ENCODE results near the gene PGAM2.

The PGAM2 gene

DNA sequence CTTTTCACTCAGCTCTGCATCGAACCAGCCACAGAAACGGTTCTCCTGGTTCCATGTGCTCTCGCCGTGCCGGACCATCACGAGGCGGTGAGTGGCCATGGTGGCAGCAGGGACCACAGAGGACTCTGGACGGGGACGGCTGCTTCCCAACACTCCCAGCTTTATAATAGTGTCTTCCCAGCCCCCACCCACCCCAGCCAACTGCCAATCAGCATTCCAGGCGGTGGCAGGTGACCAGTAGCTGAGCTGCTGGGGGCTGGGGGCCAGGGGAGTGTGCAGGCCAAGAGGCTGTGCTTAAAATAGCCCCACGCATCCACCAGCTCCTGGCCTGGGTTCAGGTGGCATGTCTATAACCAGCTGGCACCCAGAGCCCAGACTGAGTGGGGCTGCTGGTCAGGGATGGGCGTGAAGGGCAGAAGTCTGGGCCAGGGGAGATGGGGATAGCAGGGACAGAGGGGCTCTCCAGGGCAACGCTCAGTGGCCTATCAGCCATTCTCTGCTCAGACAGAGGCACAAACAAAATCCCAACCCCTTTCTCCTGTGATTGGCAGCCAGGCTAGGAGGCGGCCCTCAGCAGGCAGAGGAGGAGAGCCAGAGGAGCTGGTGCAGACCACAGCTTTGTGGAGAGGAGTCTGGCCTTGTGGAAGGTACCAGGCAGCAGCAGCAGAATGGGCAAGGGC lies at the start of gene PGAM2:
Gene PGAM2 (minus strand): TSS at position 137 of the 680 bp plus-strand sequence. CDS start 38 bp downstream, at position 99.
- DNase-seq (ENCODE audit: low read depth in 2 of 2) = no peak

- DNase-seq (ENCODE audit: low read depth in 2 of 2) = no peak
These were observed 49.4 kb upstream of the PGAM2 start for GRCh38 chr7:44114586-44115310.

DNA sequence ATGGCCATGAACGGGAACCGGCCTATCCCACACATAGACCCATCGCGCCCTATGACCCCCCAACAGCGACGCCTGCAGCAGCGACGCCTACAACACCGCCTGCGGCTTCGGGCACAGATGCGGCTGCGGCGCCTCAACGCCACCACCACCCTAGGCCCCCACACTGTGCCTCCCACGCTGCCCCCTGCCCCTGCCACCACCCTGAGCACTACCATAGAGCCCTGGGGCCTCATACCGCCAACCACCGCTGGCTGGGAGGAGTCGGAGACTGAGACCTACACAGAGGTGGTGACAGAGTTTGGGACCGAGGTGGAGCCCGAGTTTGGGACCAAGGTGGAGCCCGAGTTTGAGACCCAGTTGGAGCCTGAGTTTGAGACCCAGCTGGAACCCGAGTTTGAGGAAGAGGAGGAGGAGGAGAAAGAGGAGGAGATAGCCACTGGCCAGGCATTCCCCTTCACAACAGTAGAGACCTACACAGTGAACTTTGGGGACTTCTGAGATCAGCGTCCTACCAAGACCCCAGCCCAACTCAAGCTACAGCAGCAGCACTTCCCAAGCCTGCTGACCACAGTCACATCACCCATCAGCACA lies 48.5 kb upstream of the PGAM2 start:
- DNase-seq (ENCODE audit: low read depth in 2 of 2) = no peak

DNA sequence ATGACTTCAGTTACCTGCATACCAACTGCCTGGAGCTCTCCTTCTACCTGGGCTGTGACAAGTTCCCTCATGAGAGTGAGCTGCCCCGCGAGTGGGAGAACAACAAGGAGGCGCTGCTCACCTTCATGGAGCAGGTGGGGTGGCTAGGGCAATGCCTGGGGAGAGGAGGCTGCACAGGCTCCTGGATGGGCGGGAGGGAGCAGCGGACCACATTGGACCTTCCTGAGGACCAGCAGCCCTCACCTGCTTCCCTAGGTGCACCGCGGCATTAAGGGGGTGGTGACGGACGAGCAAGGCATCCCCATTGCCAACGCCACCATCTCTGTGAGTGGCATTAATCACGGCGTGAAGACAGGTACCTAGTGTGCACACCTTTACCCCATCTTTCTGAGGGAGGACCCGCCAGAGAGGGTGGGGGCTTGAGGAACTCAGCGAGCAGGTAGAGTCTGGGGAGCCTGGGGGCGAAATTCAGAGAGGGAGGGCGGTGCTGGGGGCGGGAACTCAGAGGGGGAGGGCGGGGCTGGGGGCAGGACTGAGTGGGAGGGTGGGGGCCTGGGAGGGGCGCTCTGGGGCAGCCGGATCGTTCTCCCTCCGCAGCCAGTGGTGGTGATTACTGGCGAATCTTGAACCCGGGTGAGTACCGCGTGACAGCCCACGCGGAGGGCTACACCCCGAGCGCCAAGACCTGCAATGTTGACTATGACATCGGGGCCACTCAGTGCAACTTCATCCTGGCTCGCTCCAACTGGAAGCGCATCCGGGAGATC lies 47.8 kb upstream of the PGAM2 start:
- no peak for DNase-seq (ENCODE audit: low read depth in 2 of 2)

GRCh38 chr7:44112231-44112996 lies 47.0 kb upstream of the PGAM2 start:
- no peak for DNase-seq (ENCODE audit: low read depth in 2 of 2)

GRCh38 chr7:44111761-44112160 lies 46.4 kb upstream of the PGAM2 start:
- no peak for DNase-seq (ENCODE audit: low read depth in 2 of 2)

- DNase-seq (ENCODE audit: low read depth in 2 of 2) = no peak
These were observed 45.6 kb upstream of the PGAM2 start for GRCh38 chr7:44110719-44111635.

DNA sequence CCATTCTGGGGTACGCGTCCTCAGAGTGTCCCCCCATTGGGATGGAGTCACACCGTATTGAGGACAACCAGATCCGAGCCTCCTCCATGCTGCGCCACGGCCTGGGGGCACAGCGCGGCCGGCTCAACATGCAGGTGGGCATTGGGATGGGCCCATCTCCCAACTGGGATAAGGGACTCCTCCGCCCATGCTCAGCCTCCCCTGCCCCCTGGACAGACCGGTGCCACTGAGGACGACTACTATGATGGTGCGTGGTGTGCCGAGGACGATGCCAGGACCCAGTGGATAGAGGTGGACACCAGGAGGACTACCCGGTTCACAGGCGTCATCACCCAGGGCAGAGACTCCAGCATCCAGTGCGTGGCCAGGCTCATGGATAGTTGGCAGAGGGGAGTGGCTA lies 44.6 kb upstream of the PGAM2 start:
- DNase-seq (ENCODE audit: low read depth in 2 of 2) = no peak

- DNase-seq (ENCODE audit: low read depth in 2 of 2) = no peak
These were observed 43.7 kb upstream of the PGAM2 start for GRCh38 chr7:44108768-44109750.

GRCh38 chr7:44107961-44108767 lies 42.8 kb upstream of the PGAM2 start:
- DNase-seq (ENCODE audit: low read depth in 2 of 2) = no peak

GRCh38 chr7:44107116-44107960 lies 42.0 kb upstream of the PGAM2 start:
- DNase-seq (ENCODE audit: low read depth in 2 of 2) = no peak

DNA sequence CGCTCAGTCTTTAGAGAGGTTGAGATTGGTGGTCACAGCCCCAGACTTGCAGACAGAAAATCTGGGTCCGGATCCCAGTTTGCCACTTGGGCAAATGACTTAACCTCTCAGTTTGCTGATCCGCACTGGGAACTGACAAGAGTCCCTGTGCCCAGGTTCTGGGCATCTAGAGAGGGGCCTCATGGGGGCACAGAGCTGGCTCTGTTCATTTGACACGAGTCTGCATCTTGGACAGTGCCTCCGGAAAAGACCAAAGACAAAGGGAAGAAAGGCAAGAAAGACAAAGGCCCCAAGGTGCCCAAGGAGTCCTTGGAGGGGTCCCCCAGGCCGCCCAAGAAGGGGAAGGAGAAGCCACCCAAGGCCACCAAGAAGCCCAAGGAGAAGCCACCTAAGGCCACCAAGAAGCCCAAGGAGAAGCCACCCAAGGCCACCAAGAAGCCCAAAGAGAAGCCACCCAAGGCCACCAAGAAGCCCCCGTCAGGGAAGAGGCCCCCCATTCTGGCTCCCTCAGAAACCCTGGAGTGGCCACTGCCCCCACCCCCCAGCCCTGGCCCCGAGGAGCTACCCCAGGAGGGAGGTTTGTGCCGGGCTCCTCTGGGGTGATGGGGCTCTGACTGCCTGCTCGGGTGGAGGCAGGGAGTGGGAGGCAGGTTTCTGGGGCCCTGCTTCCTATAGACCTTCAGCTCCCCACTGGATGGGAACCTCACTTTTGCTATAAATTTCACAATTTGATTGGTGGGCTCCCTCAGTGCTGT lies 41.1 kb upstream of the PGAM2 start:
- DNase-seq (ENCODE audit: low read depth in 2 of 2) = no peak

- no peak for DNase-seq (ENCODE audit: low read depth in 2 of 2)
These were observed 40.5 kb upstream of the PGAM2 start for GRCh38 chr7:44105832-44106231.

DNA sequence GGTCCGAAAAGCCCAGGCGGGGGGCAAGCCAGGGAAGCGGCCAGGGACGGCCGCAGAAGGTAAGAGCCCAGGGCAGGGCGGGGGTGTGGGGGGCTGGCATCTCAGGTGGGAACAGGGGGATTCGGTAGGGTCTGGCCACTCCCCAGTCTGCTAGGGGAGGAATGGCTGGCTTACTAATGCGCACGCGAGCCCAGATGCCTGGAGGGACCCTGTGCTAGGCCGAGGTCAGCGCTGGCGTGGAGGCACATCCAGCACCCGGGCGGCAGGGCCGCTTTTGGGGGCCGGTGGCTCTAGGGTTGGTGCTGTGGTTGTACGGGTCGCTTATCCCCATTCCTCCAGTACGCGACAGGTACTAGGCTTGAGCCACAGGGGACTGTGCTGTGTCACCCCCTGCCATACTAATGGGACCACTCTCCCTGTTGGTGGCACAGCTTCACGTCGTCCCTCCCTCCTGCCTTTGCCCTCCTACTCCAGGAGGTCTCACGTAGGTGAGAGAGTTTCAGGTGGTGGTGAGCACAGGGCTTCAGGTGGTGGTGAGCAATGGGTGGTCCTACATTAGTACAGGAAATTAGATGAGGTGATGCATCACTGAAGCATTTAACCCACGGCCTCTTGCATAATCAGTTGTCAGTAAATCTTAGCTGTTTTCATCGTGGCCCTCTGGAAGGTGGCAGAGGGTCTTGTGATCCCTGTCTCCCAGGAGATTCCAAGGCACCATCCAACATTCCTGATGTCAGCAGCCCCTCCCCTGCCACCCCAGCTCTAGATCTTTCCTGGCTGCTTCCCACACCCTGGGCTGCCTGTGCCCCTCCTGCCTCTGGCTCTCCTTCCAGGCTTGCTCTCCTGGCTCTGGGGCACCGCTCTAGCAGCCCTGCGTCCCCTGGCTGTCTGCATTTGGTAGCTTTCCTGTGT lies 39.7 kb upstream of the PGAM2 start:
- DNase-seq (ENCODE audit: low read depth in 2 of 2) = no peak
